Osteocyte (in vitro differentiated cells): ENCODE results near the gene RAB4A. TPM values are rescaled to one million over a fixed set of nuclear protein-coding genes. Genes with fewer than 3 reads are reported as not detected.

ENCODE experiments used
- DNase-seq: peaks from one replicate; pipeline ENCODE4 v3.0.0; 2021; ENCODE audit warnings: mixed read lengths; ENCODE audit not compliant: unreplicated experiment; ENCODE audit errors: extremely low spot score
- H3K27ac Mint-ChIP-seq: one replicate; pipeline ENCODE4 v1.8.0; 2021; ENCODE audit warnings: mild to moderate bottlenecking, mixed read lengths; ENCODE audit not compliant: unreplicated experiment
- H3K27me3 Mint-ChIP-seq: one replicate; pipeline ENCODE4 v1.8.0; 2021; ENCODE audit warnings: mixed read lengths; ENCODE audit not compliant: unreplicated experiment
- H3K36me3 Mint-ChIP-seq: one replicate; pipeline ENCODE4 v1.8.0; 2021; ENCODE audit warnings: mixed read lengths; ENCODE audit not compliant: unreplicated experiment
- H3K4me1 Mint-ChIP-seq: one replicate; pipeline ENCODE4 v1.8.0; 2021; ENCODE audit warnings: mixed read lengths; ENCODE audit not compliant: unreplicated experiment
- H3K4me3 Mint-ChIP-seq: one replicate; pipeline ENCODE4 v1.8.0; 2021; ENCODE audit warnings: mild to moderate bottlenecking, moderate library complexity, mixed read lengths; ENCODE audit not compliant: unreplicated experiment
- H3K9me3 Mint-ChIP-seq: one replicate; pipeline ENCODE4 v1.8.0; 2021; ENCODE audit warnings: mixed read lengths; ENCODE audit not compliant: unreplicated experiment
- total RNA-seq: library from RNA; stranded (reverse); gene quantifications from 2 replicates; pipeline ENCODE4 v1.2.1, GENCODE V29; 2021
- TF ChIP-seq, protein P1 (sequence below): fragments of 200-600 bp; sonication (generic); IDR thresholded peaks from 2 replicates; pipeline ENCODE4 v1.5.0; 2021; ENCODE audit warnings: antibody characterized with exemption, mild to moderate bottlenecking, moderate library complexity

Gene RAB4A
- total RNA-seq, 1 donor from 2014 or later: 53.1 TPM

- peaks cover 11% of the 10 kb centered on the region for H3K9me3 Mint-ChIP-seq
- H3K27me3 Mint-ChIP-seq: no peaks in the 10 kb centered on the region
- H3K36me3 Mint-ChIP-seq: peaks cover 13% of the 10 kb centered on the region
- no peak for DNase-seq
- TF ChIP-seq, protein P1, sequence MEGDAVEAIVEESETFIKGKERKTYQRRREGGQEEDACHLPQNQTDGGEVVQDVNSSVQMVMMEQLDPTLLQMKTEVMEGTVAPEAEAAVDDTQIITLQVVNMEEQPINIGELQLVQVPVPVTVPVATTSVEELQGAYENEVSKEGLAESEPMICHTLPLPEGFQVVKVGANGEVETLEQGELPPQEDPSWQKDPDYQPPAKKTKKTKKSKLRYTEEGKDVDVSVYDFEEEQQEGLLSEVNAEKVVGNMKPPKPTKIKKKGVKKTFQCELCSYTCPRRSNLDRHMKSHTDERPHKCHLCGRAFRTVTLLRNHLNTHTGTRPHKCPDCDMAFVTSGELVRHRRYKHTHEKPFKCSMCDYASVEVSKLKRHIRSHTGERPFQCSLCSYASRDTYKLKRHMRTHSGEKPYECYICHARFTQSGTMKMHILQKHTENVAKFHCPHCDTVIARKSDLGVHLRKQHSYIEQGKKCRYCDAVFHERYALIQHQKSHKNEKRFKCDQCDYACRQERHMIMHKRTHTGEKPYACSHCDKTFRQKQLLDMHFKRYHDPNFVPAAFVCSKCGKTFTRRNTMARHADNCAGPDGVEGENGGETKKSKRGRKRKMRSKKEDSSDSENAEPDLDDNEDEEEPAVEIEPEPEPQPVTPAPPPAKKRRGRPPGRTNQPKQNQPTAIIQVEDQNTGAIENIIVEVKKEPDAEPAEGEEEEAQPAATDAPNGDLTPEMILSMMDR: no peak
- no peak overlapping the region for H3K4me3 Mint-ChIP-seq
- peaks cover 18% of the 10 kb centered on the region for H3K4me1 Mint-ChIP-seq
- H3K27ac Mint-ChIP-seq: no peak overlapping the region
These were observed 11.4 kb downstream of the RAB4A start for GRCh38 chr1:229282295-229282823.

DNA sequence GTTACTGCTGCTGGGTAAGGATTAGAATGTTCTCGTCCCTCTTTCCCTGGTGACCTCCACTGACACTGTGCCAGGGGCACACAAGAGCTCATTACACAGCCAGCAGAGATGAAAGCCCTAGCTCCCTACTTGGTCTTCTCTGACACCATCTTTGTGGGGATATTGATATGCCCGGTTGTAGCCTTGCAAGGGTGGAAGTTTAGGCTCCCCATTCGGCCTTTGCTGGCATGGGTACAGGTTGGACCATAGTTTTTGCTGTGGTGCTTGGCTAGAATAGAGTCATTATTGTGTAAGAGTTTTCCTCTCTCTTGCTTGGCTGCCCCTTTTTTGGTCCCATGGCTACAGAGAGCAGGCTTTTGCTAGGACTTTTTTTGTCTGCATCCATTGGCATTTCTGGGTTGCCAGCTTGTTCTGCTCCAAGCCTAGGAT is 12.3 kb downstream of the RAB4A start:
- Mint-ChIP-seq H3K4me3 (no peak overlapping the region), H3K36me3 (peaks cover 13% of the 10 kb centered on the region), H3K4me1 (peaks cover 19% of the 10 kb centered on the region)

GRCh38 chr1:229284887-229285286 is 14.0 kb downstream of the RAB4A start:
- H3K4me3 Mint-ChIP-seq: no peak overlapping the region

More for the DNA sequence above, 12.3 kb downstream of the RAB4A start:
- no peak for DNase-seq
- no peak overlapping the region for H3K27ac Mint-ChIP-seq
- H3K9me3 Mint-ChIP-seq: peaks cover 11% of the 10 kb centered on the region
- TF ChIP-seq, protein P1: no peak
- no peaks in the 10 kb centered on the region for H3K27me3 Mint-ChIP-seq

DNA sequence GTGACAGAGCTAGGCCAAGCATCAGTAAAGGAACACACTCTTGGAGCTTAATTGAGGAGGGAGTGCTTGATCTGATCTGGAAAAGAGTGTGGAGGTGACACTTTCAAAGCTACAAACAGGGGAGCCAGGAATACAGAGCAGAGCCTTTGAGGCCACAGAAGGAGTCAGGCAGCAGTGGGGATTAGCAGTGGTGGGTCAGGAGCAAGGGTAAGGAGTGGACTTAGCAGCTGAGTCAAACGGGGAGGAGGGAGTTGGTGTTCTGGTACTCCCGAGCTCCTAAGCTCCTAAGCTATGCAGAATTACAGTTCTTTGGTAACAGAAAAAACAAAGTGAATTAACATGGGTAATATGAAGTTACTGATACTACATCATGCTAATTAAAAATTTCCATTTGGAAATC is 14.5 kb downstream of the RAB4A start:
- H3K36me3 Mint-ChIP-seq: peaks cover 21% of the 10 kb centered on the region
- no peak for DNase-seq
- no peak overlapping the region for H3K27ac Mint-ChIP-seq
- TF ChIP-seq, protein P1: no peak
- H3K4me3 Mint-ChIP-seq: no peak overlapping the region
- no peaks in the 10 kb centered on the region for H3K27me3 Mint-ChIP-seq
- H3K4me1 Mint-ChIP-seq: peaks cover 19% of the 10 kb centered on the region
- H3K9me3 Mint-ChIP-seq: peaks cover 11% of the 10 kb centered on the region

More at GRCh38 chr1:229284887-229285286, 14.0 kb downstream of the RAB4A start:
- Mint-ChIP-seq H3K9me3 (peaks cover 11% of the 10 kb centered on the region), H3K27ac (no peak overlapping the region), H3K4me1 (peaks cover 19% of the 10 kb centered on the region), H3K27me3 (no peaks in the 10 kb centered on the region), H3K36me3 (peaks cover 19% of the 10 kb centered on the region)
- TF ChIP-seq, protein P1: no peak
- DNase-seq: no peak

GRCh38 chr1:229286099-229286766 is 15.3 kb downstream of the RAB4A start:
- no peak overlapping the region for H3K27ac Mint-ChIP-seq
- TF ChIP-seq, protein P1: no peak
- H3K9me3 Mint-ChIP-seq: peaks cover 11% of the 10 kb centered on the region
- H3K36me3 Mint-ChIP-seq: peaks cover 28% of the 10 kb centered on the region
- H3K4me3 Mint-ChIP-seq: no peak overlapping the region
- peaks cover 17% of the 10 kb centered on the region for H3K4me1 Mint-ChIP-seq
- DNase-seq: no peak
- H3K27me3 Mint-ChIP-seq: no peaks in the 10 kb centered on the region
